Ovary (tissue), 3 donors: ENCODE measurements around the gene TGFB1.

Experiments used
- CTCF ChIP-seq, 3 donors: fragments of 450-650 bp in 2 of 3; fragments of 200-600 bp in 1 of 3; IDR thresholded peaks; one replicate each; pipeline versions ENCODE4 v1.5.1 to v1.8.0; 2016 to 2022; ENCODE audit warnings: antibody characterized with exemption in 3 of 3, mild to moderate bottlenecking in 1 of 3
- EP300 ChIP-seq: sonication (generic); formaldehyde crosslinking; IDR thresholded peaks from one replicate; pipeline ENCODE4 v1.6.1; 2017; ENCODE audit warnings: antibody characterized with exemption
- donor health status: DM: no; HTN: no; CAD: no.

GRCh38 chr19:41391618-41392017, 37.9 kb upstream of the TGFB1 start:
- TF ChIP-seq EP300 (no peak), CTCF (IDR thresholded peaks at IDR 0.05) (no peak)
